T-helper 17 cell (primary cell): Measurements from ENCODE around the gene AGPAT3. TPM values are rescaled to one million over a fixed set of nuclear protein-coding genes. Genes with fewer than 3 reads are reported as not detected.
"Not testable (repeated sequence)": the region's sequence is repeated elsewhere in the genome, so short reads cannot be mapped to it uniquely, and the experiment has no call there.

ENCODE experiments used
- ATAC-seq: fragments of 150-1000 bp; cut with Tn5 transposase; 2 replicates; pipeline ENCODE4 v1.10.0; 2021; ENCODE audit warnings: mild to moderate bottlenecking, moderate library complexity
- DNase-seq, 3 donors: peaks; one replicate each; pipeline versions ENCODE4 v3.0.0 to v3.0.0-alpha.2; 2020 to 2021
- H3K9me3 ChIP-seq: one replicate; pipeline ENCODE4 v1.7.0; 2013; ENCODE audit warnings: low read length, mild to moderate bottlenecking; ENCODE audit not compliant: control insufficient read depth, poor library complexity, severe bottlenecking
- H3K27ac Mint-ChIP-seq: one replicate; pipeline ENCODE4 v1.8.0; 2022; ENCODE audit warnings: mild to moderate bottlenecking, moderate library complexity, mixed read lengths
- H3K27me3 Mint-ChIP-seq: one replicate; pipeline ENCODE4 v1.8.0; 2022; ENCODE audit warnings: mixed read lengths
- H3K36me3 Mint-ChIP-seq: one replicate; pipeline ENCODE4 v1.8.0; 2022; ENCODE audit warnings: low read depth, mixed read lengths
- H3K4me1 Mint-ChIP-seq: one replicate; pipeline ENCODE4 v1.8.0; 2022; ENCODE audit warnings: mild to moderate bottlenecking, mixed read lengths
- H3K4me3 Mint-ChIP-seq: one replicate; pipeline ENCODE4 v1.8.0; 2022; ENCODE audit warnings: mild to moderate bottlenecking, moderate library complexity, mixed read lengths
- total RNA-seq, 4 donors: library from RNA in 2 of 4; stranded (reverse) in 2 of 4; gene quantifications; one replicate each; pipeline ENCODE4 v1.2.3 and lab custom pipeline; 2022 to 2026

Gene AGPAT3
- total RNA-seq (10 to 100 TPM; 64.1 to 67.3 TPM), total RNA-seq (lab: John Stamatoyannopoulos, UW) (63.5 to 107 reads per million in 2 donors)

DNA sequence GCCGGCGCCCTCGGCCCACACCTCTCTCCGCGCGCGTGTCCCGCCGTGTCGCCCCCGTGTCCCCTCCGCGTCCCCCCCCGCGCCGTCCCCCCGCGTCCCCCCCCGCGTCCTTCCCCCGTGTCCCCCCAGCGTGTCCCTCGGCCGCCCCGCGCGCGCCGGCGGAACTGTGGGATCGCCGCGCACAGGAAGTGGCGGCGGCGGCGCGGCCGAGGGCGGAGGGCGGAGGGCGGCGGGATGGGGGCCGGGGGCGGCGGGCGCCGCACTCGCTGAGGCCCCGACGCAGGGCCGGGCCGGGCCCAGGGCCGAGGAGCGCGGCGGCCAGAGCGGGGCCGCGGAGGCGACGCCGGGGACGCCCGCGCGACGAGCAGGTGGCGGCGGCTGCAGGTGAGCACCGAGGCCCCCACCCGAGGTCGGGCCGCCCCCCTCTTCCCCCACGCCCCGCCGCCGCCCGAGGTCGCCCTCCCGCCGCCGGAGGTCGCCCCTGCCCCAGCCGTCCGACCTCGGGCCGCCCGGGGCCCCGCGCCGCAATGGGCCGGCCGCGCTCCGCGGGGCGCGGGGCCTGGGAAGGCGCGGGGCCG, at the start of gene AGPAT3:
Gene AGPAT3, plus strand, starts transcription at position 262 of the 578 bp plus-strand sequence. CDS start 94,459 bp downstream, outside the sequence.
- DNase-seq (peak in 2 of 3 donors; percentile 42 to 48), ATAC-seq (peak; percentile 7)
- no peaks in the 10 kb centered on the region for H3K27me3 Mint-ChIP-seq
- H3K36me3 Mint-ChIP-seq, result no peaks in the 10 kb centered on the region
- H3K27ac Mint-ChIP-seq, result peak within 1 kb of the TSS; percentile 96
- H3K4me1 Mint-ChIP-seq, result peaks cover 30% of the 10 kb centered on the region
- H3K9me3 ChIP-seq, result no peaks in the 10 kb centered on the region
- peak within 1 kb of the TSS; percentile 90 for H3K4me3 Mint-ChIP-seq

DNA sequence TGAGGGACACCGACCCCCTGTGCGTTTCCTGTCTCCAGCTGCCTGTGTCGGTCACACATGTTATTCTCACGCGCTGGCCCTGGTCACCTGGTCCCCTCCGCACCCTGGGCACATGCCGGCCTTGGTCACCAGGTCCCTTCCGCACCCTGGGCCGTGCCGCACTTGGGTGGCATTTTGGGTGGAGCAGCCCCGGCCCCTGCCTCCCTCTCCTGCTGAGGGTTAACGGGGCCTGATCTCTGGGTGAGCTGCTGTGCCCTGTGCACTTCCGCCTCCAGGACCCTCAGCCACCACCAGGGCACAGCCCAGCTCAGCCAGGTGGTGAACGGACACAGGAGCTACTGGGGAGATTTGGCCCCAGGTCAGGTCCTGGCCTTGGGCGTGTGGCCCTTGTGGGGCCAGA, 49.0 kb upstream of the AGPAT3 start:
- Mint-ChIP-seq H3K27ac (no peak overlapping the region), H3K27me3 (no peaks in the 10 kb centered on the region)

GRCh38 chr21:43816611-43817071, 48.4 kb upstream of the AGPAT3 start:
- H3K36me3 Mint-ChIP-seq, result no peaks in the 10 kb centered on the region
- H3K4me1 Mint-ChIP-seq, result peaks cover 8% of the 10 kb centered on the region
- H3K27ac Mint-ChIP-seq, result no peak overlapping the region
- no peak for ATAC-seq
- H3K4me3 Mint-ChIP-seq, result no peak overlapping the region
- no peaks in the 10 kb centered on the region for H3K9me3 ChIP-seq
- no peaks in the 10 kb centered on the region for H3K27me3 Mint-ChIP-seq
- DNase-seq, result no peak

More for the DNA sequence above, 49.0 kb upstream of the AGPAT3 start:
- no peaks in the 10 kb centered on the region for H3K9me3 ChIP-seq
- Mint-ChIP-seq H3K4me1 (peaks cover 8% of the 10 kb centered on the region), H3K4me3 (no peak overlapping the region), H3K36me3 (no peaks in the 10 kb centered on the region)
- ATAC-seq (no peak), DNase-seq (no peak)

DNA sequence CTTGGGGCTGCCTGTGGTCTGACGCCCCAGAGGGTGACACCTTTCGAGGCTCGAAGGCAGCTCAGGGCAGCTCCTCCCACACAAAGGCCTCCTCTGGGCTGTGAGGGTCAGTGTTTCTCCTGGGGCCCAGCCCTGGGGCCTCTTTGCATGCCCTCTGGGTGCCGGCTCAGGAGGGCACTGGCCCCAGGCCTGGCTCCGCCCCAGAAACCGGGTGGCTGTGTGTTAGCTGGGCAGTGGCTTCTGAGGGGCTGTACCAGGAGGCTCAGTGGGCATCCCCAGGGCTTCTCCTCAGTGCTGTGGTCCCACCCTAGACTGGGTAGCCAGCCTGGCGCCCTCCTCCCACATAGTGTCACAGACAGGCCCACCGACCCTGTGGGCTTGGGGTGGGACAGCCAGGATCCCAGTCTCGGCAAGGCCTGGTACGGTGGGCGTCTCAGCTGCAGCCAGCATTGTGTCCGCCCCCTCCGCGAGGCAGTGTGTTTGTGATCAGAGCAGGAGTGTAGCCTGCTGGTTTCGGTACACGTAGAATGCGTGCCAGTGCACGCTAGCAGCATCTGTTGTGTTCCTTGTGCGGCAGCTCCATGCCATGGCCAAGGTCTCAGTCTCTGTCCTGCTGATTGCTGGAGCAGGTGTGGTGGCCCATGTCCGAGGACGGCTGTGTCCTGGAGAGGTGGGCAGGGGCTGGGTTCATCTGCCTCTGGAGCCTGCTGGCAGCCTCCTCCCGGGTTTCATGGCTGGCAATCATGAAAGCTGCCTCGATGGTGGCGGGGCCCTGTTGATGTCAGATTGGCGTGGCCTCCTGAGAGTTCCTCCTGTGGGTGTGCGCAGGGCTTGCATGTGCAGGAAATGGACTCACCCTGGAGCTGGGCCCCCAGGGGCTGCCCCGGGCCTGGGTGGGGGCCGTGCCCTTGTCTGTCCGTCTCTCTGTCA, 47.6 kb upstream of the AGPAT3 start:
- DNase-seq, result no peak
- no peaks in the 10 kb centered on the region for H3K27me3 Mint-ChIP-seq
- H3K4me3 Mint-ChIP-seq, result no peak overlapping the region
- peaks cover 7% of the 10 kb centered on the region for H3K4me1 Mint-ChIP-seq
- no peaks in the 10 kb centered on the region for H3K36me3 Mint-ChIP-seq
- H3K9me3 ChIP-seq, result no peaks in the 10 kb centered on the region
- no peak overlapping the region for H3K27ac Mint-ChIP-seq
- ATAC-seq, result no peak

GRCh38 chr21:43818685-43819084, 46.3 kb upstream of the AGPAT3 start:
- Mint-ChIP-seq H3K27me3 (no peaks in the 10 kb centered on the region), H3K27ac (no peak overlapping the region), H3K4me1 (peaks cover 4% of the 10 kb centered on the region), H3K36me3 (no peaks in the 10 kb centered on the region), H3K4me3 (no peak overlapping the region)
- DNase-seq, result no peak
- no peak for ATAC-seq
- H3K9me3 ChIP-seq, result no peaks in the 10 kb centered on the region

DNA sequence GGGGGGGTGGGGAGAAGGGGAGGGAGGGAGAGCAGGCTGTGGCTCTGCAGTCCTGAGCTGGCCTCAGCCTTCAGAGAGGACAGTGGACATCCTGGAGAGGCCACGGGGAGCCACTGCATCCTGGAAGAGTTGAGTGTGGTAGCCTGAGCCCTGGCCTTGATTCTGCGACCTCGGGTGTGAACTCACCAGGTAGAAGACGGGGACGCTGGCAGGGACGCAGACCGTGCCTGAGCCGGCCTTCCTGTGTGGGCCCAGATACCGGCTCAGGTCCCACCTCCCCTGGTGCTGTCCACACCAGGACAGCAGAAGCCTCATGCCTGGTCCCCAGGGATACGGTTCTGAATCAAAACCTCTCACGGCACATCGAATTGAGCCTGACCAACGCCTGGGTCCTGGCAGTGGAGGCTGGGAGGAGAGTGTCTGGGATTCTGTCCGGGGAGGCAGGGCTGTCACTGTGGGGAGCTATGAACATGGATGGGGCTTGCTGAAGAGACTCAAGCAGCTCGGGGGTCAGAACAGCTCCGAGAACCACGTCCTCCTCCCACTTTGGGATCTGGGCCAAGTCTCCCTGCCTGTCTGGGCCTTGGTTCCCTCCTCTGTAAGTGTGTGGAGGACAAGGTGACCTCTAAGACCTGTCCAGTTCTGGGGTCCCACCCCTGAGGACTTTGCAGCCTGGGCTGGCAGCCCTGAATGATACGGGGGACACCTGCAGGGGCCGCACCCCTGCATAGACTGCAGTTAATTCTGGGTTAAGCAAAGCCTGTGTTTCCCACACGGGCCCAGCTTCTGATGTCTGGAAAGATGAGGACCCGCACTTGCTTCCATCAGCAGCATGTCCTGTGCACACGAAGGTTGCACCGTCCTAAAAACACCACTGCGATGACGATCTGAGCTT, 45.3 kb upstream of the AGPAT3 start:
- Mint-ChIP-seq H3K4me3 (no peak overlapping the region), H3K4me1 (peaks cover 2% of the 10 kb centered on the region), H3K36me3 (no peaks in the 10 kb centered on the region), H3K27ac (no peak overlapping the region), H3K27me3 (no peaks in the 10 kb centered on the region)
- DNase-seq (no peak), ATAC-seq (no peak)
- H3K9me3 ChIP-seq, result no peaks in the 10 kb centered on the region

GRCh38 chr21:43820466-43820865, 44.6 kb upstream of the AGPAT3 start:
- Mint-ChIP-seq H3K4me1 (no peaks in the 10 kb centered on the region), H3K27me3 (no peaks in the 10 kb centered on the region), H3K36me3 (no peaks in the 10 kb centered on the region), H3K4me3 (no peak overlapping the region), H3K27ac (no peak overlapping the region)
- ATAC-seq, result no peak
- H3K9me3 ChIP-seq, result no peaks in the 10 kb centered on the region
- DNase-seq, result no peak

DNA sequence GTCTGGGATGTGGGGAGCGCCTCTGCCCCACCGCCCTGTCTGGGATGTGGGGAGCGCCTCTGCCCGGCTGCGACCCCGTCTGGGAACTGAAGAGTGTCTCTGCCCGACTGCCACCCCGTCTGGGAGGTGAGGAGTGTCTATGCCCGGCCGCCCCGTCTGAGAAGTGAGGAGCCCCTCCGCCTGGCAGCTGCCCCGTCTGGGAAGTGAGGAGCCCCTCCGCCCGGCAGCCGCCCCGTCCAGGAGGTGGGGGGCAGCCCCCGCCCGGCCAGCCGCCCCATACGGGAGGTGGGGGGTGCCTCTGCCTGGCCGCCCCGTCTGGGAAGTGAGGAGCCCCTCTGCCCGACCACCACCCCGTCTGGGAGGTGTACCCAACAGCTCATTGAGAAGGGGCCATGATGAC, 42.9 kb upstream of the AGPAT3 start:
- not testable (repeated sequence) for H3K27me3 Mint-ChIP-seq, ATAC-seq, DNase-seq

GRCh38 chr21:43822741-43823140, 42.3 kb upstream of the AGPAT3 start:
- H3K27me3 Mint-ChIP-seq, H3K4me3 Mint-ChIP-seq, H3K9me3 ChIP-seq, DNase-seq, H3K27ac Mint-ChIP-seq, ATAC-seq, H3K4me1 Mint-ChIP-seq, H3K36me3 Mint-ChIP-seq: not testable (repeated sequence)

More for the DNA sequence above, 42.9 kb upstream of the AGPAT3 start:
- H3K4me3 Mint-ChIP-seq, H3K36me3 Mint-ChIP-seq, H3K27ac Mint-ChIP-seq, H3K9me3 ChIP-seq, H3K4me1 Mint-ChIP-seq: not testable (repeated sequence)

DNA sequence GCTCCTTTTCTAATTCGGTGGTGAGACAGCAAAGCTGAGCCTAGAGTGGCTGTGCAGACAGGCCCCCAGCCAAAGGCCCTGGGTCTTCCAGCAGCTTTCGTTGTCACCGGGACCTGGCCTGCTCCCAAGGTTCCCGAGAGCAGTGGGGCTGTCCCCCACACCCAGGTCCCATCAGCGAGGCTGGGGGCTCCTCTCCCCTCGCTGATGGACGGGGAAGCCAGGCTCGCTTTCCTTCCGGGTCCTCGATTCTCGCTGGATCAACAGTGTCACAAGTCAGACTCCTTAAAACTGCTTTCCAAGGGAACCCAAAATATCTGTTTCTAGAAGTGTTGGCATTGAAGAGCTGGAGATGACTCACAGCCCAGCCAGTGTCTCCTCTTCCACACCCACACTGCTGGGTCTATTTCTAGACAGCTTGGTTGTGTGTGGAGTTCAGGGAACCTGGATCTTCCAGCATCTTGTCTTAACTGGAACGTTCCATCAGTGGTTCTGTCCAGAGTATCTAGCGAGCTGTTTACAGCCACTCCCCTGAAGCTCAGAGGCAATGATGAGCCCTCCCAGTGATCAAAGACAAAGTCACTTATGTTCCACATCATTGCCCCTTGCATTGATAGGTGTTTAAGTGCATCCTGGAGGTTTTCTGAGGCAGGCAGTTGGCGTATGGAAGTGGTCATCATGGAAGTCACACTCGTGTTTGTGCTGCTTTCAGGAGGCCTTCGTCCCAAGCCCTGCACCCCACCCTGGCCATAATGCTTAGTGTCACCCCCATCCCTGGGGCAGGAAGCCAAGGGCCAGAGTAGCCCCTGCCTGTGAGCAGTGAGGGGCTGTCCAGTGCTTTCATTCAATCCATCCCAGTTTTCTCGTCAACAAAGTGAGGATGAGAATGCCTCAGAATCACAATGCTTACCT, 40.4 kb upstream of the AGPAT3 start:
- no peak for ATAC-seq
- H3K4me1 Mint-ChIP-seq, result no peaks in the 10 kb centered on the region
- DNase-seq, result no peak
- H3K9me3 ChIP-seq, result no peaks in the 10 kb centered on the region
- H3K36me3 Mint-ChIP-seq, result no peaks in the 10 kb centered on the region
- peaks cover 12% of the 10 kb centered on the region for H3K27me3 Mint-ChIP-seq
- H3K4me3 Mint-ChIP-seq, result no peak overlapping the region
- no peak overlapping the region for H3K27ac Mint-ChIP-seq

DNA sequence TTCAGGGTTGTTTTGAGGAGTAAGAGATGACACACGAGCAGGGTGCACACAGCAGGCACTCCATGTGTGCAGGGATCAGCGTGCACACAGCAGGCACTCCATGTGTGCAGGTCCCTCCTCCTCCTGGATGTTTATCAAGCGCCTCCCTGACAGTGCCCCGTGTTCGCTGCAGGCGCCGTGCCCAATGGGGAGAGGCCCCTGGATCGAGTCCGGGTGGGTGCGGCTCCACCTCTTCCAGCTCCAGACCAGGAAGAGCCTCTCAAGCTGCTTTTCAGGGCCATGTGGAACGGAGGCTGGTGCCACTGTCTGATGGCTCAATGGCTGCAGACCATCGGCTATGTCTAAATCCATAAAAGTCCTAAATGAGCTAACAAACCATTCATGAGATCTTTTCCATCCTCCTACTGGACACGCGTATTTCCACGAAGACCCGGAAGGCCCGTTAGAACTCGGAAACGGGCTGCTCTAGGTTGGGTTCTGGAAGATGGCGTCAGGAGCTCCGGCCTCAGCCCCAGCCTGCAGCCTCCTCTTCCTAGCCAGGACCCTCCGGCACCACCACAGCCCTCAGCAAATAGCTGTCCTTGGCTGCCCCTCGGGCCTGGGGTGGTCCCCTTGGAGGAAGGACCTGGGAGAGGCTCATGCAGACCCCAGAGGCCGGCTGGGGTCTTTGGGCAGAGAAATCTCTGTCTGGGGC, 39.6 kb upstream of the AGPAT3 start:
- no peak overlapping the region for H3K4me3 Mint-ChIP-seq

More for the DNA sequence above, 39.6 kb upstream of the AGPAT3 start:
- Mint-ChIP-seq H3K27ac (no peak overlapping the region), H3K27me3 (peaks cover 17% of the 10 kb centered on the region), H3K4me1 (no peaks in the 10 kb centered on the region), H3K36me3 (no peaks in the 10 kb centered on the region)
- ATAC-seq (no peak), DNase-seq (no peak)
- no peaks in the 10 kb centered on the region for H3K9me3 ChIP-seq
